Measurements from ENCODE around the gene MORN1.

MORN1 gene

DNA sequence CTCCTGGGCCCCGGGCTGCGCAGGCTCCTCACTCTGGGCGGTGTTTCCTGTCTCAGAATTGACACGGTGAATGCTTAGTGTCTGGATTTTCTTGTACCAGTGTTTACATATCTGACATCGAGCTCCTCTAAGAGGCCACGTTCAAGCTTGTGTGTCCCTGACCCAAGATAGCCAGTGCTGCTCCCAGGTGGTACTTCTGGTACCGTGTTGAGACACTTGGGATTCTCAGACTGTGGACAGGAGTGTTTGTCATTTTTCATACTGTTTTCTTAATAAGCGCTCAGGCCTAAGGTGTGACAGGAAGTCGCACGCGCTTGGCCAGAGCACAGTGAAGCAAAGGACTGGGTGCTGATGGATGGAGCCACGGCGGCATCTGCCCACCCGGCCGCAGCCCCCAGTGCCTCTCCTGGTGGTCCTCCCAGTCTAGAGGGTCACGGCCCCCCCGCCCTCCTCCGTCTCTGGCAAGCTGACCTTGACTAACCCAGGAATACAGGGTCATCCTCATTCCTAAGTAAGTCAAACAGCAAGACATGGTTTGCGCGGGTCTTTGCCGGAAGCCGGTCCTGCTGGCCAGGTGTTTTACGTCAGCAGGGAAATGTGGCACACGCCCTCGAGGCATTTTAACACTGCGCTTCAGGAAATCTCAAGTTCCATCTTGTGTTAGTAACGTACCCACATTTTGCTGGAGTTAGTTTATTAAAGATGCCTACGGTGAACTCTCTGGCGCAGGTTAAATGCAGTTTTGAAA, 13.0 kb upstream of the MORN1 start:
- no peak for DNase-seq

DNA sequence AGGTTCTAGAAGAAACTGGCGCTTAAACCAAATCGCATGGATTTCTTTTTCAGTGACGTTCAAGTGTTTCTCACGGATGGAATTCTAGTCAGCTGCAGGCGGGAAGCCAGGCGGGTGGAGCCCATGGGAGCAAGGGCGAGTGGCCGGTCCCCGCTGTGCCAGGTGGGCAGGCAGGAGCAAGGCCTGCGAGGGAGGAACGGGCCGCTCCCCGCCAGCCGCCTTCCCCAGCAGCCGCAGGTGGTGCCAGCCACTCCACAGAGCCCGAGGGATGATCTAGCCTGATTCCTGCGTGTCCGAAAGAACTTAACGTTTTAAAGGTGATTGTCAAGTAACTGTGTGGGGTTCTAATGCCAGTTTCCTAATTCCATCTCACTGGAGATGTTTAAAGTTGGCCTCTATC, 11.9 kb upstream of the MORN1 start:
- no peak for DNase-seq

DNA sequence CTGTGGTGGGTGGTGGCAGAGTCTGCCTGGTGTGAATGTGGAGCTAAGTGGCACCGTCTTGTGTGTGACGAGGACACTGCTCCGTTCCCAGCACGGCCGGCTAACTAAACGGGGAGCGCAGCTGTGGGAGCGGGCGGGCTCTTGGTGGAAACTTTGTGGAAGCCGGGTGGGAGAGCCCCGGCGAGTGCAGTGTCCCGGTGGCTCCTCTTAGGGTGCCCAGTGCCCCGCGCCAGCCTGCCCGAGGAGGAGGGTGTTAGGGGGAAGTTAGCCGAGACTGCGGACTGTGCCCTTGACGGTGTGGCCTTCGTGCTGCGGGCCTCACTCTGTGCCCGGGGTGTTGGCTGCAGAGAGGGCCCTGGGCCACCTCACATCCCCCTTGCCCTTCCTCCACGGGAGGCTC, 11.1 kb upstream of the MORN1 start:
- DNase-seq = no peak

DNA sequence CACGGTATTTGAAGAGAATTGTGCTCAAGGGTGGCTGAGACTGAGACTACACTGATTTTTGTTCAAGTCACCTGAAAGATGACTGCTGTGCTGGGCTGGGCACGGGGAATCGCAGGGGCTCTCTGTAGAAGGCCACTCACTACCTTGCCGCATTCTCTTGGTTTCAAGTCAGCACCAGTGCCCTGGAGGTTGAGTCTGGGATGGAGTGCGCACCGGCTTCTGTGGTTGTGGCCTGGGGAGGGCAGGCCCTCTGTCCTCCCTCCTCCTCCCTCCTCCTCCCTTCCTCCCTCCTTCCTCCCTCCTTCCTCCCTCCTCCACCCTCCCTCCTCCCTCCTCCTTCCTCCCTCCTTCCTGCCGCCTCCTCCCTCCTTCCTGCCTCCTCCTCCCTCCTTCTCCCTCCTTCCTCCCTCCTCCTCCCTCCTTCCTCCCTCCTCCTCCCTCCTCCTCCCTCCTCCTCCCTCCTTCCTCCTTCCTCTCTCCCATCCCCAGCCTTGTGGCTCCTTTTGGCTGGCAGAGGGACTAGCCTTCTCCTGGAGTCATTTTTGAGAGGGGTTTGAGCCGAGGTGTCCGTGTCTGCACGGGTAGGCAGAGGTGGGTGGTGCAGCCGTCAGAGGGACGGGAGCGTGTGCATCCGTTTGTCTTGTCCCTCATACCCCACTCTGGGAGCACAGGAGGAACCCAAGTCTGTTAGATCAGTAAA, 9.7 kb upstream of the MORN1 start:
- no peak for DNase-seq

DNA sequence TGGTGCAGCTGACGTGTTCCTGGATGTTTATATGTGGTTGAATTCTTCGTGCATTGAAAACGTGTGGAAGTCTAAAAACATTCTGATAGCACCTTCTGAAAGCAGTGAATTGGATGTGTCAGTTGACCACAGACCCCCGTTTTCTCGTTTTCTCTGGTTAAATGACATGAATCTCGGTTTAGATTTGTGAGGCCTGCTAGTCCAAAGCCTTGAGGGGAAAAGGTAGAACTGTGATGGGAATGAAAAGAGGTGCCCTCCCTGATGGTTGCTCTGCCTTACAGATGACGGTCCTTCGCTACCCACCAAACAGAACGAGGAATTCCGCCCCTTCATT, 9.2 kb upstream of the MORN1 start:
- DNase-seq = no peak

DNA sequence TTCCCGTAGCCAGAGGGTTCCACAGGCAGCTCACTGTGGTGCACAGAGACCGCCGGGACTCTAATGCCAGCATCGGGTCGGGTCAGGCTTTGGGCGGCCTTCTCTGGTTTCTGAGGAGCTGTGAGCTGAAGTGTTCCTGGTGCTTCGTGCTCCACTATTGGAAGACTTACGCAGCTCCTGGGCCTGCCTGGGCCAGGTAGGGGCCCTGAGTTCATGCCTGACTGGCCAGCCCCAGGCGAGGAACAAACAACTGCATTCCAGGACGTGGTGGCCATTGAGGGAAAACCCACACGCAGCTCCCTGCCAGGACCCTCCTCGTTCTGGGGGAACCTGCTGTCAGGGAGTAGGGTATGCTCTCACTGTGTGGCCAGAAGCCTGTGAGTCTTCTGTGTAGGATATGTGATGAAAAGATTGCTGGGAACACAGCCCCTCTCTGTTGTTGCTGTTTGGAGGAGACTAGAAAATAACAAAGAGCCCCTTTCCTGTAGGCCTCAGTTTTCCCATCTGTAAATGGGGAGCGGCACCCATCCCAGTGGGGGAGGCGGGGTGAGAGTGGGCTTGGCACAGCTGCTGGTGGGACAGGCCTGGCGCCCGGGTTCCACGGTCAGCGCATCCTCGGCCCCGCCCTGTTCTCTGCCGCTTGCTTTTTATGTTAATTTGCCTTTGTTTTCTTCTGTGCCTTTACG, 8.7 kb upstream of the MORN1 start:
- DNase-seq = no peak

DNA sequence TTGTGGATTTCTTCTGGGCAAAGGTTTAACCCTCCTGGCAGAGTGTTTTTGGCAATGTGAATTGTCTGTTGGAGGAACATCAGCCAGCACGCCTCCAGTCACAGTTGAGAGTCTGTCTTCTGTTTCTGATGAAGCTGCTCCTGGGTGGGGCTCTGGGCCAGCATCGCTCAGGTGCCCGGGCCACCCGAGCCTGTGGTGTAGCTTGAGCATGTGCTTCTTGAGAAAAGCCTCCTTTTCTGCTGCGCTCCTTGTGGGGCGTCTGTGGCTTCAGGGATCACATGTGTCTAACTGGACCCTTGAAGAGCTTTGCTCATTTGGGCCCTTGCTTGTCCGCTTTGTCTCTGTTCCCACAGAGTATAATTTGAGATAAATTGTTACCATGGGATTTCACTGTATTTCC, 7.5 kb upstream of the MORN1 start:
- no peak for DNase-seq

DNA sequence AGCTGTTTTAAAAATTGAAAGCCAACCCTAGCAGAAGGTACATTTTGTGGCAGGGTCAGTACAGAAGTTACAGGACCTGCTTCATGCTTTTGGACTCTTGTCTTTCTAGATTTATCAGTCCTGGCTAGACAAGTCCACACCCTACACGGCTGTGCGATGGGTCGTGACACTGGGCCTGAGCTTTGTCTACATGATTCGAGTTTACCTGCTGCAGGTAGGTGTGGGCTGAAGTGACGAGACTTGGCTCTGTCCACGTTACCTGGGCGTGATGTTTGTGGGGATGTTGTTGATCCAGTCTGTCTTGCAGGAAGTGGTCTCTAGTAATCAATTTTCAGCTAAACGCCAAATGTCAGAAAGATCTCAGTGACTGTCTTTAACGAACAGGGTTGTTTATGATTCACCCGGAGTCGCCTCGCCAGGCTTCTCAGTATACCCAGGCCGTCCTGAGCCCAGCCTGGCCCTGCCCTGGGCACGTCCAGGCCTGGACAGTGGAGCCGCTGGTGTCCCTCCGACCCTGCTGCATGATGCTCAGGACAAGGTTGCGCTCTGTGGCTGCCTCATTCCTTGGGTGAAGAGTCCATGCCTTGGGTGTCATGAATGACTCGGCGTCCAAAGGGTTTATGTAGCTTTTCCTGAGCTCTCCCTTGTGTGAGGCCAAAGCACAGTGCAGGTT, 5.8 kb upstream of the MORN1 start:
- DNase-seq = no peak

DNA sequence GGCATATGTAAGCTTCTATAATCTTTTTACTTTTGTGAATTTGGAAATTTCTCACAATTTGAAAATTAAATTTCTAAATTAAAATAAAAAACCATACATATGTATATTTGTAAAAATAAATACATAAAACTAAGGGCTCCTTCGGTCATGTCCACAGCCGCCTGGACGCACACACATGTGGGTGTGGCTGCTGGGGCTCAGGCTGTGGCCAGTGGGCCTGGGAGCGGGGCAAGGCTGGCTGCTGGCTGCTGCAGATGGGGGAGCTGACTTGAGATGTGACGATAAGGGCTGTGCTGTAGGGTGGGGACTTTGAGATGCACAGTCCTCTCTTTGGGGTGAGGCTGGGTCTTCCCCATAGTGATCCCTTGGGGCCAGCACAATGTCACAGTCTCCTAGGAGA, 5.1 kb upstream of the MORN1 start:
- no peak for DNase-seq

DNA sequence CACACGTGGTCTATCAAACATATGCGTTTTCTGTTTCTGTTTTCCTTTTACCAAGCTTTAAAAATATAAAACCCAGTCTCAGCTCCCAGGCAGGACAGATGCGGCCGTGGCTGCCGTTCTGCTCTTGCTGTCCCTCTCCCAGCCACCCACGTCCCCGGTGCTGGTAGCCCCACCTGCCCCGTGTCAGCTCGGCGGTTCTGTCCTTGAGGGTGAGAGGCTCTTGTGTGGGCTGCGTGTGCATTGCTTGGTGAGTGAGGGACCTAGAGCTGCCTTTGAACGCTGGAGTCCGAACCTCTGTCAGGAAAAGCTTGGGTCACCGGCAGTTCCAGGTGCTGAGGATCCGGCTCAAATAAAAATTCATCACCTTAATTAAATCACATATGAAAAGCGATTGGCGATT, 4.7 kb upstream of the MORN1 start:
- no peak for DNase-seq

DNA sequence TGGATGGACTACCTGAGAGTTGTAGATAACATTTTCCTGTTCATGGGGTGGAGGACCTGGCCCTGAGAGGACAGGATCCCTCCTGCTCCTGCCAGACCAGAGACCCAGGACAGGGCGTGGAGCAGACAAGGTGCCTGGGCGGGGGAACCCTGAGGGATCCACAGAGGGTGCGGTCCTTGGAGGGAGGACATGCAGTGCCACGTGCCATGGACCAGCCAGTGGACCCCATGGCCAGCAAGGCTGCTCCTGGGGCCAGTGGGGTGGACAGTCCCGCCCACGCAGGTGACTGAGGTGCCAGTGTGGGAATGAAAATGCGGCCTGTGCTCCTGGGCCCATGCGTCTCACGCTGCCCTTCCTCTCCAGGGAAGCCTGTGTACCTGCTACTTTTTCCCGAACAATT, 3.9 kb upstream of the MORN1 start:
- DNase-seq = no peak

DNA sequence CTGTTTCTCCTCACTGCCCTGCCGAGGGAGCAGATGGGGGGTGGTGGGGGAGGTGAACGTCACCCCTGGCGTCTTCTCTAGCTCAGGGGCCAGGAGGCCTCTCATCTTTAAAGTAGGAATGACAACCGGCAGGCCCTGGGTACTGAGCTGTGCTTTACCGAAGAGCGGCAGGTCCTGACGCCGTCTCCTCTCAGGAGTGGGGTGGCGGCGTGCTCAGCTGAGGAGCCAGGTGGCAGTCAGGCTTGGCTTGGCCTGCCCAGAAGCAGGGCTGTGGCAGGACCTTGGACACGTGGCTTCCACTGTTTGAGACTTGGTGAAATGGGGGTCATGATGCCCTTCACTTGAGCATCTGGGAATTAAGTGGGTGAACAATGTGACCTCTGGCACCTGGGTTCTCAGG, 3.4 kb upstream of the MORN1 start:
- no peak for DNase-seq

DNA sequence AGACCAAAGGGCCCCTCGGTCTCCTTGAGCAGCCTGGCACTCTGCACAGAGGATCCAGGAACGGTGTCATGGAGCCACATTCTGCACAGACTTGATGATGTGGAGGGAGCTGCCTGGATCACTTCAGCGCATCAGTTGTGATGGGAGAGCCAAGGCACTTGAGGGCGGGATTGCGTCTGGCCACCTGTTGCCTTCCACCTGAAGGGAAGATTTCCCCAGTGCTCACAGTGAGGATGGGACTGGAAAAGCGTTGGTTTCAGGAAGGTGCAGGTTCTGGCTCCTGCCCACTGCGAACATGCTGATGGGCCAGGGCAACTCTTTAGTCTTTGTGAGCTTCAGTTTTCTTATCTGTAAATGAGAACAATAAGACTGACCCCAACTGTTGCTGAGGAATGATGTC, 2.9 kb upstream of the MORN1 start:
- no peak for DNase-seq

DNA sequence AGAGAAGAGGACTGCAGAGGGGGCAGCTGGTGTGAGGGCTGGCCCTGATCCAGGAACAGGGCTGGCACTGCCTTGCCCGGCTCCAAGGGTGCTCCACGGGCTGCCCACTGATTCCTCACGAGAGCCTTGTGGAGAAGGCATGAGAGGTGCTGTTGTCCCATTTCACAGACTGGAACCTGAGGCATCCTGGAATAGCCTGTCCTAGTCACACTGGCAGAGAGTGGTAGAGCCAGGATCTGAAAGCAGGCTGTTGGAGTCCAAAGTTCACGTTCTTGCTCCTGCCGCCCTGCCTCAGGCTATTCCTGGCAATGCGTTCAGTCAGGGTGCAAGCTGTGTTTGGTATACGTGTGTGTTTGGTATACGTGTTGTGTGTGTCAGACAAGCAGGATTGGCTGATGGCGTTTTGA, 2.1 kb upstream of the MORN1 start:
- DNase-seq = no peak

DNA sequence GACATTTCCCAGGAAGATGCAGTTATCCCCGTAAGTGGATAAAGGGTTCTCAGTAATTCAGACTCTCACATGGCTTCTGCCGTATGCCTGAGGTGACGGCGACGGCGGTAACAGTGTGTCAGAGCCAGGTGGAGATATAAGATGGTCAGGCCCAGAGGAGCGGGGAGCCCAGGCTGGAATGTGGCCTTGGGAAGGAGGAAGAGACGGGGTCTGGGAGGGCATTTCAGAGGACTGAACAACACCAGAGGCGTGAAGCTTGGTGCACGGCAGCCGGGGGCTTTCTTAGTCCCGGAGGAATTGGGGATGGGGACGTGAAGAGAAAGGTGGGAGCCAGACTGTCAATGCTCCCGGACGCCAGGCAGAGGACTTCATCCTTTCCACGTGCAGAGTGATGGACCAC, 1.3 kb upstream of the MORN1 start:
- DNase-seq = no peak

DNA sequence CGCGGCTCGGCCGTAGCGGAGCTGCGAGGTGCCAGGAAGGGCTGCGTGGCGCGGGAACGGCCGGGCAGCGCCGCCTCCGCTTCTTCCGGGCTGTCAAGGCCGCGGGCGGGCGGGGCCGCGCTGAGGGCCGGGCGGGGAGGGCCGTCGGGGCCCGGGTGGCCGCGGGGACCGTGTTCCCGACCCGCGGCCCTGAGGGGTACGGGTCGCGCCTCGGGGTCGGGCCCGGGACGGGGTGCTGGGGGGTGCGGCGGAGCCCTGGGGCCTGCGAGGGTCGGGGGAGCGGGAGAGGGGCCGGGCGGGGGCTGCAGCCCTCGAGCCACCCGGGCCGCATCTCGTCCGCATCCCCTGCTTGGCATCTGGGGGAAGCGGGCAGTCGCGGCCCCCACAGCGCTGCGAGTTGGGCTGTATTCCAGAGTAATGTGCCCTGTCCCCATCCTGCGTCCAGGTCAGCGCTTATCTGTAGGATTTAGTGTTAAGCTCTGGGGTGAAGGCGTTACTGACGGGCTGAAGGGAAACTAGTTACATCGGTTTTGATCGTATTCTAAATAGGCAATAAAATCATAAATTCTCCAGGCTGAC, 666 bp upstream of the MORN1 start:
- DNase-seq = no peak

DNA sequence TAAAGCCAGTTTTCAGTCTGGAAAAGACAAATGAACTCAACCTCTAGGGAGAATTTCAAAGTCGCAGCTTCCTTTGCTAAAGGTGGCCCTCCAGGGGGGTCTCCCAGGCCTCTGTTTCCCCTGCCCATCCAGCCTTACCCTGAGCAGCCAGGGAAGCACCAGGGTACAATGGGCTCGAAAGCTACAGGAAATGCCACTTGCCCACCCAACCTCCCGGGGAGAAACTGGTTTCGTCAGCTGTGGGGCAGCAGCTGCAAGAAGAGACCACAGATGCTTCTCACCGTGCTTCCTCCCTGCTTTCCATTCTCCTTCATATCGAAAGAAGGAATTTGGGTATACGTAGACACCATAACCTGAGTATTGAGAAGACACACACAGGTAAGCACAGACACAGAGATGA, 1.7 kb downstream of the MORN1 start:
- no peak for DNase-seq

DNA sequence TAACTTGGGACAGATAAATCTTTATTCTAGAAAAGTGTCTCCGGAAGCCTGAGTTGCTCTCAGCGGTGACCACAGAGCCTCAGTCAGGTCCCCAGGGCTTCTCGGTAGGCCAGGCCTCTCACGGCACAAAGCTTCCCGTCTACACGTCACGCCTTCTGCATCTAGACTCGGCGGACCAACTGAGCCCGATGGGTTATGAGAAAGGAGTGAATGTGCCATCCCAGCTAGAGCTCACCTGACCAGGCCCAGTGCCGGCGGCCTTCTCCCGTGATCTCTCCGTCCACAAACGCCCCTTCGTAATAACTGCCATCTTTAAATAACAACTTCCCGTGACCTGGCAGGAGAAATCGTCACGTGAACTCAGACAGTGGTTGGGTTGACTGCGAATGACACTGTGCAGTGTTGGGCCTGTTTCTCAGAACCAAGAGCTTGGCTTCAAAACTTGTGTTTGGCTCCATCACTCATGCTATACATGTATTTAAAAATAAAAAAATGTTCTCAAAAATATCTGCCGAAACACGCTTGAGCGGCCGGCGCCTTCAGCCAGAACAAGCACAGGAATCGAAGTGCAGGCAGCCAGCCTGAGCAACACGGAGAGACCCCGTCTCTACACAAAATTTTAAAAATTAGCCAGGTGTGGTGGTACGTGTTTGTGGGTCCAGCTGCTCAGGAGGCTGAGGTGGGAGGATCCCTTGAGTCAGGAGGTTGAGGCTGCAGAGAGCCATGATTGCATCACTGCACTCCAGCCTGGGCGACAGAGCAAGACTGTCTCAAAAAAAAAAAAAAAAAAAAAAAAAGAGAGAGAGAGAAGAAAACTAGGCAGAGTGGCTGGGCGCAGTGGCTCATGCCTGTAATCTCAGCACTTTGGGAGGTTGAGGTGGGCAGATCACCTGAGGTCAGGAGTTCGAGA, 3.1 kb downstream of the MORN1 start:
- no peak for DNase-seq

DNA sequence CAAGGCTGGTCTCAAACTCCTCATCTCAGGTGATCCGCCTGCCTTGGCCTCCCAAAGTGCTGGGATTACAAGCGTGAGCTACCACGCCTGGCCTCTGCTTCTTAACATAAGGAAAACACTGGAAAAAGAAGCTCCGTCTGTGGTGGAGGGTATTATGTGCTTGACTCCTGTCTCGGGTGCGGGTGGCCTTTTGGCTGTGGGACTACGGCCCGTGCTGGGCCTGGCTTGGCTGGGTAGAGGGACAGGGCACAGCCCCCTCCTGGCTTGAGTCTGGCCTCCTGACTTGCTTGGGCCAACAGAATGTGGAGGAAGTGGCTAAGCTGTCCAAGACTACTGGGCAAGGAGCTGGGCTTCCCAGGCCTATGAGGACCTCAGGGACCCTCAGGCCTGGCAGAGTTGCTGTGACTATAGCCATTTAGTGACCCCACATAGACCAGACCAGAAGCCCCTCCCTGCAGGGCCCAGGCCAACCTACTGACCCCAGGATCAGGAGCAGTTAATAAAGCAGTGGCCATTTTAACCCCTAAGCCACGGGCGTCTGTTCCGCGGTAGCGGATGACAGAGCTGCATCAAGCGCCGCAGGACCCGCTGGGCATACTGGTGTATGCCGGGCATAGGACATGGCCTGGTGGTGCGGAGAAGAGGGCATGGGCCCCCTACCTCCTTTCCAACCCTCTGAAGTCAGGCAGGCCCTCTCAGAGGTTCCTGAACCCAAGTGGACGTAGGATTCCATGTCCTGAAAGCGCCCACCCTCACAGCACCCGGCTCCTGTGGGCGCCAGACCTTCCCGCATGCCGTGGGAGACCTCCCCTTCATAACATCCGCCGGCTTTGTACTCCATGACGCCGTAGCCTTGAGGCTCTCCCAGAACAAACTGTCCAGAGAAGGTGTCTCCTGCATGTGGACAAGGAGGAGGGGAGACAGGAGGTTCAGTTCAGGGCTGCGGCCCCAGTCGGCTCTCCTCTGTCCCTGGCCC, 4.4 kb downstream of the MORN1 start:
- no peak for DNase-seq

DNA sequence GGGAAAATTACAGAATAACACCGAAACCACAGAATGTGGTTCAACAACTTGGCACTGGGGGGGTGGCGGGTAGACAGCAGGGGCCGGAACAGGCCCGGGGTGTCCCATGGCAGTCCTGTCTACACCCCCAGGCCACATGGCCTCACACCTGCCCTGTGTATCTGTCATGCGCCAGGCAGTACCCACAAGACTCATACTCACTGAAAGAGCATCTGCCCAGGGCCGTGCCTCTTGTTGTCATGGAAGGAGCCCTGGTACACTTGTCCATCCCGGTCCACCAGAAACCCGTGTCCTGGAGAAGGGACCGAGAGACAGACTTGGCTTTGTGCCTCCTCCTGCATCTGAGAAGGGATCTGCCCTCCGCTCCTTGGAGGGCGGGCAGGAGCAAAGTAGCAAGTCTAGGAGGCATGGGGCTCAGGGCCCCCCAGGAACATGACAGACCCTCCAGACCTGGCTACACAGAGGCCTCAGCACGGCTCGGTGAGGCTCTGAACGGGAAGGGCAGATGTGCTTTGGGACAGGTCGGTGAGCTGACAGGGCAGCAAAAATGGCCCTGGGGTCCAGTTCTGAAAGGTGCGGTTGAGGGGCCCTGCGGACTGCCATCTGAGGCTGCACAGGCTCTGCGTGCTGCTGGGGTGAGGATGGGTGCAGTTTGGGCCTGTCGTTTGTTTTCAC, 5.6 kb downstream of the MORN1 start:
- no peak for DNase-seq
